ENCODE measurements around the gene P4HB.
A peak's percentile ranks its signal among the peaks of the same experiment; 100 is the strongest.

P4HB gene

GRCh38 chr17:81870981-81871386 is 10.6 kb upstream of the P4HB start, which contains the start of gene ARHGDIA:
TSS of gene ARHGDIA (minus strand) at chr17:81871337. CDS start at chr17:81869930, 1,407 bp downstream.
- POLR2A ChIA-PET: interaction anchor here (1.3 to 2.7 kb wide), 4 partner anchors 10 to 187 kb away, joined by 3 to 17 read pairs (median 6); partner anchors contain the start of genes ARL16, HGS and P4HB
- no peak for TF ChIP-seq ZNF391 (tag by site-specific recombination; IDR thresholded peaks at IDR 0.05; ENCODE audit: borderline replicate concordance, low read depth)
- no peak for TF ChIP-seq ZNF600 (tag by site-specific recombination; IDR thresholded peaks at IDR 0.05)
- TF ChIP-seq ZNF529 (tag by site-specific recombination; IDR thresholded peaks at IDR 0.05; ENCODE audit: insufficient replicate concordance): no peak
- TF ChIP-seq FEZF1 (tag by site-specific recombination; IDR thresholded peaks at IDR 0.05): 0 out of 2 replicates have a peak, but pooled peaks have one; percentile 58
- TF ChIP-seq ZNF777 (tag by site-specific recombination; IDR thresholded peaks at IDR 0.05; ENCODE audit: borderline replicate concordance): no peak
- no peak for TF ChIP-seq KLF8 (tag by site-specific recombination; IDR thresholded peaks at IDR 0.05)
- Histone ChIP-seq H3K9me3 (ENCODE audit: control insufficient read depth, insufficient read depth, low read depth, low read length) (no peaks in the 10 kb centered on the region), H3K36me3 (ENCODE audit: control insufficient read depth in 2 of 2, insufficient read depth in 1 of 2, low read length in 2 of 2) (peaks cover 0 to 42% of the 10 kb centered on the region in 2 experiments; a peak in 2 of 3 replicates), H3K4me1 (ENCODE audit: control insufficient read depth, insufficient read depth, low read length) (peaks cover 17% of the 10 kb centered on the region; the same call in 1 of the 2 replicates), H3K27ac (ENCODE audit: extremely low read depth, low read depth, low read length) (peak within 1 kb of the TSS; percentile 100), H3K4me3 (ENCODE audit: low read depth, low read length) (peak within 1 kb of the TSS; percentile 85)
- CTCF ChIA-PET: interaction anchor here (0.6 to 2.6 kb wide), 4 partner anchors 9 to 46 kb away, joined by 3 to 15 read pairs (median 4); no protein-coding TSS in a partner anchor

DNA sequence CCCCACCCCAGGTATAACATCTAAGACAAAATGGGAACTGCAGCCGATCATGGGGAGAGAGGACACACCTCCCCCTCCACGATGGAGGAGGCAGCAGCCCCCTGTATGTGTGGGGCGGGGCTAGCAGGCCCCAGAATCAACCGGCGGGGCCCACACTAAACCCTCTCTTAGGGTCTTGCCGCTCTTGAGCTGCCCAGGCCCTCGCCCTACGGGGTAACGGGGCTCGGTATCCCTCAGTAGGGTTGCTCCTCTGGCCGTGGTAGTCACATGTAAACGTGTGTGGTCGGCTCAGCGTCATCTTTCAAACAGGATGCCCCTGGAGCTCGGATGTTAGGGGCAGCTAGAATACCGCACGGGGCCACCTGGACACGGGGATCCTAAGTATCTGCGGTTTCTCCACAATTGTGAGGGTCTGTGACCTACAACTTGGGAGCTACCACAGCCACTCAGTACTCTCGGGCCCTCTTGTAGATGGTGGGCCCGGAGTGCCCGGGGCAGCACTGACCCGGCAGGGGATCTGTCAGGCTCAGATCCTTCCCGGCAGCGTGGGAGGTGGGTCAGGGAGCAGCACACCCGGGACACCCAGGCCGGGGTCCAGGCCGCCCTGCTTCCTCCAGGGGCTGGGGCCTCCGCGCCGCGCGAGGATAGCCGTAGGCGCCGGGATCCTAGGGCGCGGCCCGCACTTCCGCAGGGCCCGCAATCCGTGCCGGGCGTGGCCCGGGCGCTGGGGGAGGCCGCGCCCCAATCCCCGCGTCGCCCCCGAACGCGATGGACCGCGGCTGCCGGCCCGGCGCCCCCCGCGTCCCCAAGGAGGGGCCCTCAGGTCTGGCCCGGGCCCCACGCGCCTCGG is 10.0 kb upstream of the P4HB start:
- H3K4me1 ChIP-seq (ENCODE audit: control insufficient read depth, insufficient read depth, low read length): peaks cover 17% of the 10 kb centered on the region; the same call in 1 of the 2 replicates
- peak overlapping the region; percentile 100 for H3K27ac ChIP-seq (ENCODE audit: extremely low read depth, low read depth, low read length)
- H3K9me3 ChIP-seq (ENCODE audit: control insufficient read depth, insufficient read depth, low read depth, low read length): no peaks in the 10 kb centered on the region
- H3K36me3 ChIP-seq (ENCODE audit: control insufficient read depth in 2 of 2, insufficient read depth in 1 of 2, low read length in 2 of 2): peaks cover 0 to 48% of the 10 kb centered on the region in 2 experiments; a peak in 2 of 3 replicates
- CTCF ChIA-PET: interaction anchor here (0.6 to 2.6 kb wide), 13 partner anchors 9 to 160 kb away, joined by 3 to 15 read pairs (median 4); partner anchors contain the start of gene PCYT2
- POLR2A ChIA-PET: interaction anchor here (1.2 to 2.7 kb wide), 10 partner anchors 9 to 187 kb away, joined by 3 to 17 read pairs (median 6); partner anchors contain the start of genes ARL16, HGS, MCRIP1 and MRPL12
- peak overlapping the region; percentile 85 for H3K4me3 ChIP-seq (ENCODE audit: low read depth, low read length)
- TF ChIP-seq ZNF266 (tag by site-specific recombination; IDR thresholded peaks at IDR 0.05; ENCODE audit: low read depth) (no peak), ZNF416 (tag by site-specific recombination; IDR thresholded peaks at IDR 0.05) (no peak), ZBTB11 (tag by site-specific recombination; conservative IDR thresholded peaks at IDR 0.05; ENCODE audit: low read depth) (peak; percentile 35; the same call in 1 of the 2 replicates), ZNF404 (tag by site-specific recombination; IDR thresholded peaks at IDR 0.05) (no peak), ZNF843 (tag by site-specific recombination; IDR thresholded peaks at IDR 0.05) (no peak), ZNF677 (tag by site-specific recombination; IDR thresholded peaks at IDR 0.05) (peak; percentile 2; the same call in 1 of the 2 replicates), ZFHX2 (tag by site-specific recombination; conservative IDR thresholded peaks at IDR 0.05) (peak; percentile 32), KLF7 (tag by site-specific recombination; IDR thresholded peaks at IDR 0.05; ENCODE audit: borderline replicate concordance) (0 out of 2 replicates have a peak, but pooled peaks have one; percentile 21), ZNF398 (tag by site-specific recombination; IDR thresholded peaks at IDR 0.05) (peak; percentile 10; the same call in 1 of the 2 replicates), ZNF211 (tag by site-specific recombination; IDR thresholded peaks at IDR 0.05; ENCODE audit: low read depth) (no peak), ZBTB20 (tag by site-specific recombination; IDR thresholded peaks at IDR 0.05) (peak; percentile 90), ZNF157 (tag by site-specific recombination; IDR thresholded peaks at IDR 0.05) (no peak), ZNF664 (tag by site-specific recombination; IDR thresholded peaks at IDR 0.05) (no peak), ZNF174 (tag by site-specific recombination; IDR thresholded peaks at IDR 0.05) (no peak), EGR2 (tag by site-specific recombination; IDR thresholded peaks at IDR 0.05; ENCODE audit: low read depth) (0 out of 2 replicates have a peak, but pooled peaks have one; percentile 1), ZNF660 (tag by site-specific recombination; IDR thresholded peaks at IDR 0.05) (peak; percentile 19; the same call in 1 of the 2 replicates), KLF8 (tag by site-specific recombination; IDR thresholded peaks at IDR 0.05) (peak; percentile 77; the same call in 1 of the 2 replicates), ZBTB7A (tag by site-specific recombination; IDR thresholded peaks at IDR 0.05; ENCODE audit: low read depth) (peak; percentile 48; the same call in 1 of the 2 replicates), ZNF335 (tag by site-specific recombination; conservative IDR thresholded peaks at IDR 0.05) (peak; percentile 92), ZNF423 (tag by site-specific recombination; IDR thresholded peaks at IDR 0.05) (no peak), ZNF623 (tag by site-specific recombination; IDR thresholded peaks at IDR 0.05) (no peak), ZNF302 (tag by site-specific recombination; IDR thresholded peaks at IDR 0.05; ENCODE audit: low read depth) (no peak), ZNF114 (tag by site-specific recombination; IDR thresholded peaks at IDR 0.05) (no peak), ZNF529 (tag by site-specific recombination; IDR thresholded peaks at IDR 0.05; ENCODE audit: insufficient replicate concordance) (no peak)

Measured in HEK293 (cell line).